ENCODE measurements around the gene AFAP1L1. TPM values are rescaled to one million over a fixed set of nuclear protein-coding genes. Genes with fewer than 3 reads are reported as not detected.

AFAP1L1 gene
- 0.29 TPM for polyA plus RNA-seq (2013, experiment 1 of 2)
- polyA plus RNA-seq (2013, experiment 2 of 2): 0.19 TPM

DNA sequence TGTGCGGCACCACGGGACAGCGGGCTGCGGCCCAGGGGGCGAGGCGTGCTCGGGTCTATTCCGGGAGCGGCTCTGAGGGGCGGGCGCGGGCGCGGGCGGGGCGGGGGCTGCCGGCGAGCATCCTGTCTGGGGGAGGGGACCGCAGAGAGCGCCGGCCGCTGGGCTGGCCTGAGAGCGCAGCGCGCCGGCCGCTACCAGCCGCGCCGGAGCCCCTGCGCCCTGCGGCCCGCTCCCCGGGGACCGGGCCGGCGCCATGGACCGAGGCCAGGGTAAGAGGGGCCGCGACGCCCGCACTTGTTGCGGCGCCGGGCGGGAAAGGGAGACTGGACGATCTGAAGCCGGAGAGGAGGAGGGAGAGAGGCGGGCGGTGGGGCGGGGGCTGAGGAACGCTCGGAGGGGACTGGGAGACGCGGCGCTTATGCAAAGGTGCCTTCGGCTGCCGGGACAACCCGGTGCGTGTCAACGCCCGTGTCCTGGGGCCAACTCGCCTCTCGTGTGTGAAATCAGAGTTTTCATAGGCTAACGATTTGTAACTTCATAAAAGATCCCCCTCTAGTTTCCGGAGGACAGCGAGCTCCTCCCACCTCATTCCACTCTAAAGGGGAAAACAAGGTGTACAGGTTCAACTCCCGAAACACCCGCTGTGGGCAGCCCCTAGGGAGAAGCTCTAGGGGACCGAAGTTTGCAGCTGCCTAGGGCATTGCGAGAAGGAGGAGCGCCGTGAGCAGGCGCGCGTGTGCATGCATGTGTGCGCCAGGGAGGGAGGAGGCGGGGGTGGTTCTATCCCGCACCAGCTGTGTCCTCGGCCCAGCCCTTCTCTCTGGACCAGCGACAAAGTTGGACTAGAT, at the start of gene AFAP1L1:
TSS of gene AFAP1L1 (plus strand) at position 144 of the 848 bp plus-strand sequence. CDS start at position 254, 110 bp downstream.
- peaks cover 7 to 56% (median 31%) of the 10 kb centered on the region in 3 experiments for H3K27me3 ChIP-seq (ENCODE audit: control insufficient read depth in 3 of 3, insufficient read depth in 3 of 3, low read depth in 1 of 3, low read length in 3 of 3)
- no peak within 1 kb of the TSS for H2BK120ac ChIP-seq (ENCODE audit: low read depth, low read length)
- H3K14ac ChIP-seq (ENCODE audit: low read length): no peak within 1 kb of the TSS
- H3K4me3 ChIP-seq (ENCODE audit: low read length in 2 of 2): peak within 1 kb of the TSS; percentile 46 to 84
- H2BK12ac ChIP-seq (ENCODE audit: low read length): no peak within 1 kb of the TSS
- no peaks in the 10 kb centered on the region for H3K36me3 ChIP-seq (replicated peaks in 1 of 2; ENCODE audit: control insufficient read depth in 2 of 2, insufficient read depth in 2 of 2, low read length in 2 of 2)
- H2BK5ac ChIP-seq (ENCODE audit: low read length): no peak within 1 kb of the TSS
- H3K9me3 ChIP-seq (replicated peaks in 1 of 2; ENCODE audit: control insufficient read depth in 2 of 2, insufficient read depth in 1 of 2, low read depth in 1 of 2, low read length in 2 of 2): peaks cover 2 to 5% of the 10 kb centered on the region in 2 donors
- H3K4ac ChIP-seq (ENCODE audit: low read length): no peak within 1 kb of the TSS
- no peak within 1 kb of the TSS for H4K91ac ChIP-seq (ENCODE audit: low read depth, low read length, poor library complexity)
- H3K27ac ChIP-seq (replicated peaks; ENCODE audit: low read length): no peak within 1 kb of the TSS
- no peak within 1 kb of the TSS for H3K23ac ChIP-seq (ENCODE audit: low read depth, low read length, poor library complexity)
- H3K18ac ChIP-seq (ENCODE audit: low read length): peak within 1 kb of the TSS; percentile 88
- H3K9ac ChIP-seq (ENCODE audit: low read depth, low read length, poor library complexity): peak within 1 kb of the TSS; percentile 64
- H3K79me1 ChIP-seq (ENCODE audit: low read depth, low read length): no peaks in the 10 kb centered on the region
- H4K8ac ChIP-seq (ENCODE audit: low read depth, low read length): no peak within 1 kb of the TSS
- H2BK15ac ChIP-seq (ENCODE audit: low read length): peak within 1 kb of the TSS; percentile 63
- peak; percentile 23 for DNase-seq (ENCODE audit: low spot score)
- no CpG with 5 or more reads among the region's 81 CpGs for WGBS, 2 donors (ENCODE audit: extremely low coverage in 2 of 2, insufficient read length in 2 of 2, insufficient replicate concordance in 1 of 2)
- H3K4me1 ChIP-seq (ENCODE audit: control insufficient read depth in 2 of 2, insufficient read depth in 1 of 2, low read depth in 1 of 2, low read length in 2 of 2): peaks cover 3% of the 10 kb centered on the region in 2 donors
- peak within 1 kb of the TSS; percentile 87 for H3K4me2 ChIP-seq (ENCODE audit: insufficient read depth, low read length, poor library complexity, severe bottlenecking)
- no peak within 1 kb of the TSS for H2AK5ac ChIP-seq (ENCODE audit: low read depth, low read length)
- H2AFZ ChIP-seq (ENCODE audit: low read length): peak within 1 kb of the TSS; percentile 95

DNA sequence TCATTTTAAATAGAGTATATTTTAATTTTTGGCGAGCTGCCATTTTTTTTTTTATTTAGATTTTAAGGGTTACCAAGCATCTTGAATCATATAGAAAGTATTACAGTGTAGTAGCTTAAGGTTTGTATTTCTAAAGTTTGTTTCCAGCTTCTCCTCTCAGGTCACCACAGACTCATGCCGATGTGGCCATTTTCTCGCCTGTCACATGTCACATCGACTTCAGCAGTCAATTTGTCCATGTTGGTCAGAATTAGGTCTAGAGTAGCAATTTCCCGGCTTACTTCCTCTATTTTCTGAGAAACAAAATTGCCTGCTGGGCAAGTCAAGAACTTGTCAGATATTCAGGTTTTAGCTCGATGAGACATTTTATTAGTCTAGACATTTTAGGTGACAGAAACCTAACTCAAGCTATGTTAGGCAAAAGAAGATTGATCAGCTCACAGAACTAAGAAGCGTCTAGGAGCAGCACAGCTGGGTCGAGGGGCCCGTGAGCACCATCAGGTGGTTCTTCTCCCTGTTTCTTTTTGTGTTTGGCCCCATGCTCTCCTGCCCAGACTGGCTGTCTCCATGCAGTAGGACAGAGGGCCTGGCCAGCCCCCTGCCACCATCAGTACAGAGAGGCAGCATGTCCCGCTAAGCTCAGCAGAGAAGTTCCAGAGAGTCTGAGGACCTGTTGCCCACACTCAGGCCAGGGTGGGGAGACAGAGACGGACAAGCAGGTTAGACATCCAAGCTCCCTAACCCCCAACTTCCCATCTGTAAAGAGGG, 48.4 kb upstream of the AFAP1L1 start:
- no peak overlapping the region for H4K8ac ChIP-seq (ENCODE audit: low read depth, low read length)
- WGBS, 2 donors (ENCODE audit: extremely low coverage in 2 of 2, insufficient read length in 2 of 2, insufficient replicate concordance in 1 of 2): no CpG with 5 or more reads among the region's 11 CpGs
- H3K4me1 ChIP-seq (ENCODE audit: control insufficient read depth in 2 of 2, insufficient read depth in 1 of 2, low read depth in 1 of 2, low read length in 2 of 2): no peaks in the 10 kb centered on the region
- H3K4me2 ChIP-seq (ENCODE audit: insufficient read depth, low read length, poor library complexity, severe bottlenecking): no peak overlapping the region
- peaks cover 0 to 6% (median 0%) of the 10 kb centered on the region in 3 experiments for H3K27me3 ChIP-seq (ENCODE audit: control insufficient read depth in 3 of 3, insufficient read depth in 3 of 3, low read depth in 1 of 3, low read length in 3 of 3)
- H3K18ac ChIP-seq (ENCODE audit: low read length): no peak overlapping the region
- H2AFZ ChIP-seq (ENCODE audit: low read length): no peak overlapping the region
- no peak overlapping the region for H3K4me3 ChIP-seq (ENCODE audit: low read length in 2 of 2)
- H2BK5ac ChIP-seq (ENCODE audit: low read length): no peak overlapping the region
- H2AK5ac ChIP-seq (ENCODE audit: low read depth, low read length): no peak overlapping the region
- H2BK120ac ChIP-seq (ENCODE audit: low read depth, low read length): no peak overlapping the region
- no peaks in the 10 kb centered on the region for H3K9me3 ChIP-seq (replicated peaks in 1 of 2; ENCODE audit: control insufficient read depth in 2 of 2, insufficient read depth in 1 of 2, low read depth in 1 of 2, low read length in 2 of 2)
- H4K91ac ChIP-seq (ENCODE audit: low read depth, low read length, poor library complexity): no peak overlapping the region
- H3K27ac ChIP-seq (replicated peaks; ENCODE audit: low read length): no peak overlapping the region
- DNase-seq (ENCODE audit: low spot score): no peak
- H3K9ac ChIP-seq (ENCODE audit: low read depth, low read length, poor library complexity): no peak overlapping the region
- H2BK15ac ChIP-seq (ENCODE audit: low read length): no peak overlapping the region
- H3K79me1 ChIP-seq (ENCODE audit: low read depth, low read length): no peaks in the 10 kb centered on the region
- H3K36me3 ChIP-seq (replicated peaks in 1 of 2; ENCODE audit: control insufficient read depth in 2 of 2, insufficient read depth in 2 of 2, low read length in 2 of 2): no peaks in the 10 kb centered on the region
- H3K4ac ChIP-seq (ENCODE audit: low read length): no peak overlapping the region
- no peak overlapping the region for H3K14ac ChIP-seq (ENCODE audit: low read length)
- no peak overlapping the region for H3K23ac ChIP-seq (ENCODE audit: low read depth, low read length, poor library complexity)
- H2BK12ac ChIP-seq (ENCODE audit: low read length): no peak overlapping the region

DNA sequence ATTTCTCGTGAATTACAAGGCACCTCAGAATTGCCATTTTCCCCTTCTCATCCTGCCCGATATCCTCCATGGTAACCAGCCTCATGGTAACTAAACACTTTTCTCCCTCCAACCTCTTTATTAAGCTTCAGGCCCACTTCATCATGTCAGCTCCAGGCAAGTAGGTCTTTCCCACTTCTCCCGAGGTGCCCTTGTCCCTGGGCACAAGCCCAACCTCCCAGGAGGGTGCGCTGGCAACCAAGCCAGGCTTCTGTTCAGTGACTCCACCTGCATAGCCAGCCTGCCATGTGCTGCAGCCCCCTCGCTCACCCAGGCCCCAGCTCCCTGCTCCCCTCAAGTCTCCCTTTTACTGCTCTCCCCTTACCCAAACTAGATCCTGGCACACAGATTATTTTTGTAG, 47.4 kb upstream of the AFAP1L1 start:
- no peak overlapping the region for H3K4ac ChIP-seq (ENCODE audit: low read length)
- H2AK5ac ChIP-seq (ENCODE audit: low read depth, low read length): no peak overlapping the region
- H3K9me3 ChIP-seq (replicated peaks in 1 of 2; ENCODE audit: control insufficient read depth in 2 of 2, insufficient read depth in 1 of 2, low read depth in 1 of 2, low read length in 2 of 2): no peaks in the 10 kb centered on the region
- H3K36me3 ChIP-seq (replicated peaks in 1 of 2; ENCODE audit: control insufficient read depth in 2 of 2, insufficient read depth in 2 of 2, low read length in 2 of 2): no peaks in the 10 kb centered on the region
- peaks cover 0 to 6% (median 0%) of the 10 kb centered on the region in 3 experiments for H3K27me3 ChIP-seq (ENCODE audit: control insufficient read depth in 3 of 3, insufficient read depth in 3 of 3, low read depth in 1 of 3, low read length in 3 of 3)
- H2AFZ ChIP-seq (ENCODE audit: low read length): no peak overlapping the region
- no peaks in the 10 kb centered on the region for H3K4me1 ChIP-seq (ENCODE audit: control insufficient read depth in 2 of 2, insufficient read depth in 1 of 2, low read depth in 1 of 2, low read length in 2 of 2)
- H2BK15ac ChIP-seq (ENCODE audit: low read length): no peak overlapping the region
- no peak overlapping the region for H3K27ac ChIP-seq (replicated peaks; ENCODE audit: low read length)
- no peak overlapping the region for H3K4me3 ChIP-seq (ENCODE audit: low read length in 2 of 2)
- WGBS, 2 donors (ENCODE audit: extremely low coverage in 2 of 2, insufficient read length in 2 of 2, insufficient replicate concordance in 1 of 2): no CpG with 5 or more reads among the region's 5 CpGs
- no peak overlapping the region for H2BK12ac ChIP-seq (ENCODE audit: low read length)
- H3K14ac ChIP-seq (ENCODE audit: low read length): no peak overlapping the region
- no peak overlapping the region for H4K8ac ChIP-seq (ENCODE audit: low read depth, low read length)
- H3K23ac ChIP-seq (ENCODE audit: low read depth, low read length, poor library complexity): no peak overlapping the region
- DNase-seq (ENCODE audit: low spot score): no peak
- H2BK120ac ChIP-seq (ENCODE audit: low read depth, low read length): no peak overlapping the region
- H2BK5ac ChIP-seq (ENCODE audit: low read length): no peak overlapping the region
- H4K91ac ChIP-seq (ENCODE audit: low read depth, low read length, poor library complexity): no peak overlapping the region
- H3K18ac ChIP-seq (ENCODE audit: low read length): no peak overlapping the region
- no peaks in the 10 kb centered on the region for H3K79me1 ChIP-seq (ENCODE audit: low read depth, low read length)
- H3K9ac ChIP-seq (ENCODE audit: low read depth, low read length, poor library complexity): no peak overlapping the region
- H3K4me2 ChIP-seq (ENCODE audit: insufficient read depth, low read length, poor library complexity, severe bottlenecking): no peak overlapping the region
